CD14-positive monocyte (primary cell): ENCODE data around the gene SERPINA3. TPM values are rescaled to one million over a fixed set of nuclear protein-coding genes. Genes with fewer than 3 reads are reported as not detected.

Experiments
- DNase-seq, 3 donors: peaks; one replicate each; pipeline ENCODE4 v3.0.0-alpha.2; 2011 to 2022
- H2AFZ ChIP-seq: 2 replicates; pipeline ENCODE4 v1.6.0; 2012; ENCODE audit warnings: mild to moderate bottlenecking, low read depth, low read length, inconsistent platforms; ENCODE audit not compliant: insufficient read depth, poor library complexity, severe bottlenecking
- H3K27ac ChIP-seq, 2 donors: 1 replicate in 1 of 2; 2 replicates in 1 of 2; pipeline ENCODE4 v1.5.1; 2012 to 2013; ENCODE audit warnings: low read length in 2 of 2, control low read depth in 1 of 2, inconsistent platforms in 1 of 2, low read depth in 1 of 2, mild to moderate bottlenecking in 1 of 2
- H3K27me3 ChIP-seq, 2 donors: one replicate each; pipeline versions ENCODE4 v1.6.0 to v1.6.1; 2011 to 2013; ENCODE audit warnings: low read length in 2 of 2; ENCODE audit not compliant: control insufficient read depth in 2 of 2, insufficient read depth in 2 of 2
- H3K36me3 ChIP-seq, 2 donors: replicated peaks in 1 of 2; 1 replicate in 1 of 2; 2 replicates in 1 of 2; pipeline versions ENCODE4 v1.5.1 to v1.6.1; 2012 to 2013; ENCODE audit warnings: low read length in 2 of 2, control low read depth in 1 of 2, inconsistent platforms in 1 of 2, mild to moderate bottlenecking in 1 of 2; ENCODE audit not compliant: insufficient read depth in 2 of 2, control insufficient read depth in 1 of 2
- H3K4me1 ChIP-seq, 2 donors: 1 replicate in 1 of 2; 2 replicates in 1 of 2; pipeline versions ENCODE4 v1.5.1 to v1.6.1; 2012 to 2013; ENCODE audit warnings: low read length in 2 of 2, control low read depth in 1 of 2, inconsistent platforms in 1 of 2, mild to moderate bottlenecking in 1 of 2, moderate library complexity in 1 of 2; ENCODE audit not compliant: insufficient read depth in 2 of 2, control insufficient read depth in 1 of 2
- H3K4me2 ChIP-seq: replicated peaks from 2 replicates; pipeline ENCODE3; 2012; ENCODE audit warnings: low read length, moderate library complexity, mild to moderate bottlenecking; ENCODE audit not compliant: poor library complexity, severe bottlenecking; ENCODE audit errors: extremely low read depth
- H3K4me3 ChIP-seq, 3 experiments: fragments of 200-600 bp in 1 of 3; sonication (generic) in 1 of 3; replicated peaks in 1 of 3; 1 replicate in 2 of 3; 2 replicates in 1 of 3; pipeline ENCODE4 v1.5.1; 2011 to 2013; ENCODE audit warnings: low read length in 3 of 3, mild to moderate bottlenecking in 3 of 3, control low read depth in 2 of 3, low read depth in 2 of 3, inconsistent platforms in 1 of 3, moderate library complexity in 1 of 3
- H3K79me2 ChIP-seq: 2 replicates; pipeline ENCODE4 v1.6.0; 2012; ENCODE audit warnings: mild to moderate bottlenecking, control low read depth, inconsistent platforms, low read length, moderate library complexity; ENCODE audit not compliant: insufficient read depth
- H3K9ac ChIP-seq: 2 replicates; pipeline ENCODE4 v1.6.0; 2017; ENCODE audit warnings: low read length, mild to moderate bottlenecking; ENCODE audit not compliant: insufficient read depth, poor library complexity, severe bottlenecking
- H3K9me3 ChIP-seq, 2 donors: replicated peaks in 1 of 2; 1 replicate in 1 of 2; 2 replicates in 1 of 2; pipeline versions ENCODE4 v1.5.1 to v1.6.1; 2012 to 2013; ENCODE audit warnings: low read length in 2 of 2, control low read depth in 1 of 2; ENCODE audit not compliant: control insufficient read depth in 1 of 2, insufficient read depth in 1 of 2
- H4K20me1 ChIP-seq: 2 replicates; pipeline ENCODE4 v1.6.0; 2012; ENCODE audit warnings: mild to moderate bottlenecking, low read length, control low read depth, moderate library complexity; ENCODE audit not compliant: insufficient read depth
- H3K27ac Mint-ChIP-seq, 7 donors: one replicate each; pipeline ENCODE4 v1.8.0; 2020; ENCODE audit warnings: mild to moderate bottlenecking in 7 of 7, mixed read lengths in 7 of 7, moderate library complexity in 6 of 7, inconsistent platforms in 2 of 7
- H3K27me3 Mint-ChIP-seq, 3 donors: one replicate each; pipeline ENCODE4 v1.8.0; 2021 to 2022; ENCODE audit warnings: low read depth in 3 of 3, mild to moderate bottlenecking in 3 of 3, mixed read lengths in 3 of 3, moderate library complexity in 3 of 3, inconsistent platforms in 1 of 3
- H3K36me3 Mint-ChIP-seq, 2 donors: one replicate each; pipeline ENCODE4 v1.8.0; 2020; ENCODE audit warnings: mixed read lengths in 2 of 2, inconsistent platforms in 1 of 2, mild to moderate bottlenecking in 1 of 2
- H3K4me1 Mint-ChIP-seq: one replicate; pipeline ENCODE4 v1.8.0; 2020; ENCODE audit warnings: mild to moderate bottlenecking, mixed read lengths
- H3K4me3 Mint-ChIP-seq, 2 donors: one replicate each; pipeline ENCODE4 v1.8.0; 2020; ENCODE audit warnings: mild to moderate bottlenecking in 2 of 2, mixed read lengths in 2 of 2, moderate library complexity in 1 of 2
- H3K9me3 Mint-ChIP-seq, 7 donors: one replicate each; pipeline ENCODE4 v1.8.0; 2020 to 2022; ENCODE audit warnings: mixed read lengths in 7 of 7, mild to moderate bottlenecking in 6 of 7, moderate library complexity in 6 of 7, inconsistent platforms in 2 of 7
- CTCF ChIP-seq: fragments of 200-600 bp; IDR thresholded peaks from one replicate; pipeline ENCODE4 v1.8.0; 2022; ENCODE audit warnings: antibody characterized with exemption, mild to moderate bottlenecking
- WGBS: methylation state at CpG from one replicate; pipeline ENCODE4 v1.1.5; 2013; ENCODE audit warnings: missing lambda C conversion rate; ENCODE audit not compliant: insufficient coverage; 5-methylcytosine and 5-hydroxymethylcytosine counted together
- intact Hi-C, 2 donors: fragments of 100-400 bp; cut with micrococcal nuclease; formaldehyde crosslinking; loops; one replicate each; pipeline versions ENCODE4 v1.15.0 to v1.15.1; 2023
- polyA plus RNA-seq, 3 donors: library from polyadenylated mRNA; depleted of rRNA in 1 of 3; unstranded in 2 of 3; stranded (reverse) in 1 of 3; fragments of 300-500 nt in 2 of 3; fragments of >200 nt in 1 of 3; fragmentation: Illumina TruSeq in 2 of 3; gene quantifications; 1 replicate in 2 of 3; 2 replicates in 1 of 3; pipeline ENCODE4 v1.2.3, GENCODE V29; 2012 to 2021

SERPINA3 gene
- polyA plus RNA-seq, 3 donors, result not detected

GRCh38 chr14:94578712-94579111, 33.5 kb upstream of the SERPINA3 start:
- Histone ChIP-seq H3K27ac (no peak overlapping the region), H3K36me3 (no peaks in the 10 kb centered on the region), H3K4me1 (no peaks in the 10 kb centered on the region), H3K27me3 (peaks cover 0 to 3% of the 10 kb centered on the region in 2 donors), H4K20me1 (no peaks in the 10 kb centered on the region), H3K4me2 (no peak overlapping the region), H3K79me2 (no peaks in the 10 kb centered on the region), H3K4me3 (no peak overlapping the region), H3K9me3 (peaks cover 0 to 3% of the 10 kb centered on the region in 2 donors), H2AFZ (no peak overlapping the region), H3K9ac (no peak overlapping the region)
- intact Hi-C loops, result no loop called here
- H3K4me3 Mint-ChIP-seq, result no peak overlapping the region
- H3K36me3 Mint-ChIP-seq, result no peaks in the 10 kb centered on the region
- H3K27me3 Mint-ChIP-seq, result peaks cover 0 to 5% (median 1%) of the 10 kb centered on the region in 3 donors
- peaks cover 0 to 10% (median 2%) of the 10 kb centered on the region in 7 donors for H3K9me3 Mint-ChIP-seq
- peaks cover 1% of the 10 kb centered on the region for H3K4me1 Mint-ChIP-seq
- no peak for TF ChIP-seq CTCF
- WGBS, result 94% methylated on average over 2 of the region's 6 CpGs
- DNase-seq, result no peak
- no peak overlapping the region for H3K27ac Mint-ChIP-seq

DNA sequence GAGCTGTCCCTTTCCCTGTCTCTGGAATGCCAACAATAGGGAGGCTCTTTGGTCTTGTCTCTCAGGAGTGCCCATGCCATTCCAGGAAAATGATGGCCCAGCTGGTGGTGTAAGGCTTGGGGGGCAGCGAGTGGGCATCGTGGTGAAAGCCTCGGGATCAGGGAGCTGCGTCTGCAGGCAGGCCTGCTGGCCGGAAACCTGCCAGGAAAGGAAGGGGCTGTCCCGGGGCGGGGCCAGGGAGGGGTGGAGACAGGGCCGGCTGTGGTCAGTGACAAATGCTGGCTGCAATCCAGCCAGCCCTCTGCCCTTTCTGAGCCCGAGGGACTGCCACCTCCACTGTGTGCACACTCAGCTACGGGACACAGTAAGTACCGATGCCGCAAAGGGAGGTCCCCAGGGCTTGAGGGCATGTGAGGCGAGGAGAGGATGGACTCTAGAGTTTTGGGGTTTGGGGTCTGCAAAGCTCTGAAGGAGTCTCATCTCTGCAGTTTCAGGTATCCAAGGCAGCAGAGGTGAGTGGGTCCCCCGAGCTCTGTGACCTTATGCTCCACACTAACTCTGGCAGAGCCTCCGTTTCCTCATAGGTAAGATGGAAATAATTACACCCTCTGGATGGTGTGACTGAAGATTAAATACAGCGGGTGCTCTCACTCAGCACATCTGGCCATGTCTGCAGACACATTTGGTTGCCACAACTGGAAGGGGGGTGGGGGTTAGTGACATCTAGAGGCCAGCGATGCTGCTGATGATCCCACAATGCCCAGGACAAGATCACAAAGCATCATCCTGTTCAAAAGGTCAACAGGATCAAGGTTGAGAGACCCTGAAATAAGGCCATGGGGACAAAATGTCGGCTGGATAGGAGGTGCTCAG, 30.8 kb upstream of the SERPINA3 start, which contains the start of gene SERPINA5:
Gene SERPINA5, plus strand, starts transcription at position 300 of the 873 bp plus-strand sequence. CDS start 5,937 bp downstream, outside the sequence.
- WGBS, result 31% methylated on average over 14 of the region's 18 CpGs
- Histone ChIP-seq H3K4me1 (no peaks in the 10 kb centered on the region), H3K4me3 (no peak within 1 kb of the TSS), H3K27ac (no peak within 1 kb of the TSS), H2AFZ (no peak within 1 kb of the TSS), H4K20me1 (no peaks in the 10 kb centered on the region), H3K9ac (no peak within 1 kb of the TSS), H3K4me2 (no peak within 1 kb of the TSS), H3K9me3 (peaks cover 0 to 3% of the 10 kb centered on the region in 2 donors), H3K79me2 (no peaks in the 10 kb centered on the region), H3K27me3 (peaks cover 0 to 3% of the 10 kb centered on the region in 2 donors), H3K36me3 (no peaks in the 10 kb centered on the region)
- TF ChIP-seq CTCF, result no peak
- peaks cover 0 to 10% (median 2%) of the 10 kb centered on the region in 7 donors for H3K9me3 Mint-ChIP-seq
- H3K27me3 Mint-ChIP-seq, result peaks cover 0 to 7% (median 1%) of the 10 kb centered on the region in 3 donors
- H3K4me3 Mint-ChIP-seq, result no peak within 1 kb of the TSS
- no peak for DNase-seq
- intact Hi-C loops, result no loop called here
- peaks cover 1% of the 10 kb centered on the region for H3K4me1 Mint-ChIP-seq
- no peaks in the 10 kb centered on the region for H3K36me3 Mint-ChIP-seq
- no peak within 1 kb of the TSS for H3K27ac Mint-ChIP-seq
